HUES48 (cell line): ENCODE data around the gene FMR1.

Source experiments
- H3K27ac ChIP-seq: one replicate; pipeline ENCODE4 v1.7.0; 2013; ENCODE audit warnings: low read depth, low read length, inconsistent platforms
- H3K27me3 ChIP-seq: 2 replicates; pipeline ENCODE4 v1.6.1; 2013; ENCODE audit warnings: mild to moderate bottlenecking, low read length; ENCODE audit not compliant: control insufficient read depth, insufficient read depth
- H3K36me3 ChIP-seq: 2 replicates; pipeline ENCODE4 v1.6.1; 2013; ENCODE audit warnings: low read length; ENCODE audit not compliant: control insufficient read depth, insufficient read depth
- H3K4me1 ChIP-seq: 2 replicates; pipeline ENCODE4 v1.6.1; 2013; ENCODE audit warnings: mild to moderate bottlenecking, low read length; ENCODE audit not compliant: control insufficient read depth, insufficient read depth
- H3K4me3 ChIP-seq: 2 replicates; pipeline ENCODE4 v1.5.1; 2013; ENCODE audit warnings: mild to moderate bottlenecking, low read depth, low read length
- H3K9ac ChIP-seq: 2 replicates; pipeline ENCODE4 v1.6.1; 2013; ENCODE audit warnings: mild to moderate bottlenecking, low read depth, low read length, moderate library complexity
- H3K9me3 ChIP-seq: 2 replicates; pipeline ENCODE4 v1.6.1; 2013; ENCODE audit warnings: low read length; ENCODE audit not compliant: control insufficient read depth, insufficient read depth

Gene FMR1

DNA sequence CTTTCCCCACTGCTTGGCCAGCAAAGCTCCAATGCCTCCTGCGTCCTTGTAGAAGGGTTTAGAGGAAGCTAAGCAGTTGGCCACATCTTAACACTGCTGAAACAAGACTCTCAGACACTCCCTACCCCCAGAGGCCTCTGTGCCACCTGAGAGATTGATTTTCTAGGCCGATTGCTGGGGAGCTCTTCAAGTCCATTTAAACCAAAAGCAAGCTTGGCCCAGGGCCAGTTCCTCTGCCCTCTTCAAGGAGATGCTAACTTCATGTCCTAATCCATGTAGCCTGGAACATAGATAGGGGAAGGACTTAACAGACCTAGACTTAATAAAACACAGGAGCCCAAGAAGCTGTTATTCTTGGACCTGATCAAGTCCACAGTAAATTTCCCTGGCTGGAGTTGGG, 42.3 kb downstream of the FMR1 start:
- H3K9ac ChIP-seq = no peak overlapping the region

GRCh38 chrX:147957291-147957690, 45.6 kb downstream of the FMR1 start:
- H3K27me3 ChIP-seq = no peaks in the 10 kb centered on the region
- no peaks in the 10 kb centered on the region for H3K4me1 ChIP-seq
- no peaks in the 10 kb centered on the region for H3K36me3 ChIP-seq
- H3K9me3 ChIP-seq = peaks cover 37% of the 10 kb centered on the region
- H3K4me3 ChIP-seq = no peak overlapping the region
- no peak overlapping the region for H3K27ac ChIP-seq
- no peak overlapping the region for H3K9ac ChIP-seq

More for the DNA sequence above, 42.3 kb downstream of the FMR1 start:
- no peaks in the 10 kb centered on the region for H3K27me3 ChIP-seq
- no peak overlapping the region for H3K4me3 ChIP-seq
- H3K36me3 ChIP-seq = peaks cover 6% of the 10 kb centered on the region
- no peaks in the 10 kb centered on the region for H3K4me1 ChIP-seq
- peaks cover 29% of the 10 kb centered on the region for H3K9me3 ChIP-seq
- H3K27ac ChIP-seq = no peak overlapping the region

GRCh38 chrX:147958291-147958690, 46.6 kb downstream of the FMR1 start:
- H3K9me3 ChIP-seq = peaks cover 34% of the 10 kb centered on the region
- no peak overlapping the region for H3K27ac ChIP-seq
- no peaks in the 10 kb centered on the region for H3K4me1 ChIP-seq
- no peak overlapping the region for H3K9ac ChIP-seq
- no peaks in the 10 kb centered on the region for H3K36me3 ChIP-seq
- no peaks in the 10 kb centered on the region for H3K27me3 ChIP-seq
- H3K4me3 ChIP-seq = no peak overlapping the region

- H3K27me3 ChIP-seq = no peaks in the 10 kb centered on the region
Measured at GRCh38 chrX:147960722-147961121, 49.0 kb downstream of the FMR1 start.

DNA sequence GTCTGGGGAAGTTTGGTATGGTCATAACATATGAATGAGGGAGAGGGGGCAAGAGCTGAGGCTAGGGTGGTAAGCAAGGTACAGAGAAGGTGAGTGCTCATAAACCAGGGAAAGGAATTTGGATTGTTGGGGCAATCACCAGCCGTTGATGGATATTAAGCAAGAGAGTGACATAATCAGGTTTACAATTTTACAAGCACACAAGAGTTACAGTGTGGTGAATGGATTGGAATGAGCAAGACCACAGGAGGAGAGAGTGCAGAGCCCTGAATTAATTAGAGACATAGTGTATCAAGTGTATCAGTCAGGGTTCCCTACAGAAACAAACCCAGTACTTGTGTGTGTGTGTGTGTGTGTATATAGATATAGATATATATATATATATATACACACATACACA, 50.8 kb downstream of the FMR1 start:
- no peaks in the 10 kb centered on the region for H3K36me3 ChIP-seq
- no peak overlapping the region for H3K4me3 ChIP-seq

More at GRCh38 chrX:147960722-147961121, 49.0 kb downstream of the FMR1 start:
- no peak overlapping the region for H3K4me3 ChIP-seq
- H3K36me3 ChIP-seq = no peaks in the 10 kb centered on the region
- H3K9me3 ChIP-seq = peaks cover 34% of the 10 kb centered on the region; the same call in 1 of the 2 replicates
- no peak overlapping the region for H3K27ac ChIP-seq
- H3K9ac ChIP-seq = no peak overlapping the region
- no peaks in the 10 kb centered on the region for H3K4me1 ChIP-seq

DNA sequence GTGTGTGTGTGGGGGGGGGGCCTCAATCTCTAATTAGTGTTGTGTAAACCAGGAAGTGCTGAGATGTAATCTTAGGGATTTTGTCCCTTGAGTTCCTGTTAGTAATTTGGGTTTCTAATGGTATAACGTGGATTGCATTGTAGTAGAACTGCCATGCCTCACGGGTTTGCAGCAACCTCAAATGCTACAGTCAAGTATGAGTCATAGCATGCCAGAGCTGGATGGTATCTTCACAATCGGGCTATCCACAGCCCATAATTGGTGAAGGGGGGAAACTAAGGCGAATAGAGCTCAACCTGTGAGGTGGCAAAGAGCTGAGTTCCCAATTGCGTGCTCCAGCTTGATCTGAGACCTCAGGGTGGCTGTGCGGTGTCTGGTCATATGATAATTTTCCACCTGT, 67.2 kb downstream of the FMR1 start:
- no peak overlapping the region for H3K4me3 ChIP-seq
- no peaks in the 10 kb centered on the region for H3K36me3 ChIP-seq
- no peaks in the 10 kb centered on the region for H3K4me1 ChIP-seq
- no peak overlapping the region for H3K27ac ChIP-seq
- peaks cover 20% of the 10 kb centered on the region; the same call in 1 of the 2 replicates for H3K9me3 ChIP-seq
- H3K9ac ChIP-seq = no peak overlapping the region
- H3K27me3 ChIP-seq = no peaks in the 10 kb centered on the region

More for the DNA sequence above, 50.8 kb downstream of the FMR1 start:
- H3K9me3 ChIP-seq = peaks cover 38% of the 10 kb centered on the region
- no peaks in the 10 kb centered on the region for H3K4me1 ChIP-seq
- no peaks in the 10 kb centered on the region for H3K27me3 ChIP-seq
- no peak overlapping the region for H3K9ac ChIP-seq
- no peak overlapping the region for H3K27ac ChIP-seq

GRCh38 chrX:147981038-147981752, 69.5 kb downstream of the FMR1 start, which contains the start of gene FMR1NB:
TSS of gene FMR1NB (plus strand) at chrX:147981337. CDS start at chrX:147981403, 66 bp downstream.
- H3K36me3 ChIP-seq = no peaks in the 10 kb centered on the region
- no peak within 1 kb of the TSS for H3K4me3 ChIP-seq
- H3K4me1 ChIP-seq = no peaks in the 10 kb centered on the region
- no peak within 1 kb of the TSS for H3K27ac ChIP-seq
- no peaks in the 10 kb centered on the region for H3K27me3 ChIP-seq
- H3K9ac ChIP-seq = no peak within 1 kb of the TSS
- peaks cover 19% of the 10 kb centered on the region for H3K9me3 ChIP-seq
